Heart right ventricle (tissue), 16 donors: ENCODE results near the gene EIF4E. TPM values are rescaled to one million over a fixed set of nuclear protein-coding genes. Genes with fewer than 3 reads are reported as not detected.
"Not testable (repeated sequence)": the region's sequence is repeated elsewhere in the genome, so short reads cannot be mapped to it uniquely, and the experiment has no call there.

Source experiments
- ATAC-seq, 8 donors: fragments of 200-7000 bp; cut with Tn5 transposase; one replicate each; pipeline ENCODE4 v1.9.1; 2020; ENCODE audit warnings: mild to moderate bottlenecking in 8 of 8, moderate library complexity in 8 of 8, moderate number of reproducible peaks in 1 of 8
- DNase-seq, 2 donors: peaks; one replicate each; pipeline ENCODE4 v3.0.0-alpha.2; 2020
- H3K27ac ChIP-seq, 10 donors: fragments of 200-600 bp; sonication (generic) in 2 of 10; one replicate each; pipeline versions ENCODE4 v1.5.0 to v1.8.0; 2020 to 2022; ENCODE audit warnings: mild to moderate bottlenecking in 3 of 10
- H3K27me3 ChIP-seq, 7 donors: fragments of 200-600 bp; one replicate each; pipeline ENCODE4 v1.8.0; 2021 to 2022; ENCODE audit warnings: mild to moderate bottlenecking in 2 of 7
- H3K36me3 ChIP-seq, 9 donors: fragments of 200-600 bp; sonication (generic) in 1 of 9; one replicate each; pipeline versions ENCODE4 v1.5.0 to v1.8.0; 2020 to 2022; ENCODE audit warnings: mild to moderate bottlenecking in 2 of 9
- H3K4me1 ChIP-seq, 9 donors: fragments of 200-600 bp; sonication (generic) in 1 of 9; one replicate each; pipeline versions ENCODE4 v1.5.0 to v1.8.0; 2020 to 2022; ENCODE audit warnings: mild to moderate bottlenecking in 4 of 9
- H3K4me3 ChIP-seq, 10 donors: fragments of 200-600 bp; sonication (generic) in 2 of 10; one replicate each; pipeline versions ENCODE4 v1.5.0 to v1.8.0; 2020 to 2022; ENCODE audit warnings: mild to moderate bottlenecking in 7 of 10, moderate library complexity in 2 of 10
- H3K9me3 ChIP-seq, 11 donors: fragments of 200-600 bp in 10 of 11; sonication (generic) in 2 of 11; one replicate each; pipeline versions ENCODE4 v1.5.0 to v1.8.0; 2013 to 2022; ENCODE audit warnings: mild to moderate bottlenecking in 2 of 11, control low read depth in 1 of 11, moderate library complexity in 1 of 11
- WGBS, 2 donors: extraction: QIAGEN DNeasy Blood & Tissue Kit; methylation state at CpG; one replicate each; pipeline ENCODE4 v1.1.7; 2013; ENCODE audit warnings: inconsistent platforms in 1 of 2; 5-methylcytosine and 5-hydroxymethylcytosine counted together
- intact Hi-C, 10 donors: fragments of 100-400 bp; cut with DNase I; formaldehyde crosslinking; loops; one replicate each; pipeline versions ENCODE4 v1.11.1 to v1.14.2; 2022
- polyA plus RNA-seq, 2 donors: library from polyadenylated mRNA; stranded (reverse); fragments of 200-250 nt; gene quantifications; one replicate each; pipeline ENCODE4 v1.2.3, GENCODE V29; 2013
- total RNA-seq, 10 donors: library from RNA; stranded (reverse); fragmentation: NEBNext Ultra II Directional in 3 of 10; extraction: Animal tissue kit (Norgen Biotek cat#: 25700) in 3 of 10; gene quantifications; one replicate each; pipeline versions ENCODE4 v1.2.1 to v1.2.4, GENCODE V29; 2021 to 2023
- TF ChIP-seq, protein P1 (sequence below), 9 donors: fragments of 200-600 bp; sonication (generic) in 2 of 9; IDR thresholded peaks; one replicate each; pipeline versions ENCODE4 v1.5.0 to v1.8.0; 2021 to 2022; ENCODE audit warnings: antibody characterized with exemption in 9 of 9, mild to moderate bottlenecking in 5 of 9, moderate library complexity in 1 of 9
- donor health status: Arrhythmogenic right ventricular cardiomyopathy.
- donor health status: ischemic (EF 13 %, LVEDD 7.1; RV severe dilation, severe dysfunction).
- donor health status: healthy with polysubstance abuse.
- donor health status: DM: no; HTN: yes; CAD: no.
- donor health status: DM: no; HTN: no; CAD: no.
- donor health status: ischemic (EF 25% LVEDD 6.9; RV normal size, moderate dysfunction).
- donor health status: ischemic (EF 25% LVEDD 5.7; RV mildly dilated, moderate dysfunction).
- donor health status: healthy.
- donor health status: DM: yes; HTN: yes; CAD: no.
- donor health status: Ischemic cardiomyopathy.
- donor health status: ischemic (EF 35%, LVEDD 5.7; RV mildly dilated, moderate dysfunction).
- donor health status: nonischemic (EF 11% LVEDD 7.7; RV severe dilation, severe dysfunction).
- donor health status: DM: yes; HTN: yes; CAD: no.
- donor health status: PGD.
- donor health status: ischemic (EF 29% LVEDD 5.4; RV normal size, mild dysfunction).
- donor health status: nonischemic (EF 23%, LVEDD 6.1; RV moderate dilation, normal function).

EIF4E gene
- total and polyA plus RNA-seq, 12 donors = 5.3 to 70.4 (median 57.1) TPM

DNA sequence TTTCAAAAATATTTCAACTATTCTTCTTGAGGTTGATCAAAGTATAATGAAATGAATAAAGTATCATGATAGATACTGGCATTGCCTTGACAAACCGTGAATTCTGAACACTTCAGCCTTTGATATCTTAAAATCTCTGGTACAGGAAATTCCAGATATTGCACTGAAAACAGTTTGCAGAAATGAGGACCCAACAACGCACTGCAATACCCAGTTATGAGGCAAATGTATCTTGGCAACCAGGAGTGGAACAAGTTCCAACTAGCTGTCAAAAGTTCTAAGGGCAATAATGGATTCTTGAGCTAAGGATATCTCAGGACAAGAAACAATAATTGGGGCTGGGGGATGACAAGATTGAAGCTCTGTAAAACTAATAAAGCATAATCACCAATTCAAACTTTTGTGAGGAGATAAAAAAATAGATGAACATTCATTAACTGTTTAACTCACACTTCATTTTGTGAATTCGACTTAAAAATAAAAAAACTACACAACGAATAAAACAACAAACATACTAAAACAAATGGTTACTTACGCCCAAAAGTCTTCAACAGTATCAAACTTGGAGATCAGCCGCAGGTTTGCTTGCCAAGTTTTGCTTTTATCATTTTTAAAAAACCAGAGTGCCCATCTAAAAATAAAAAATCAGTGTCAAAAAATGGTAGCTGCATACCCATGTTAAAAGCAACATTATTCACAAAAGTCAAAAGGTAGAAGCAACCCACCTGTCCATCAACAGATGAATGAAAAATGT lies 38.1 kb downstream of the EIF4E start:
- WGBS, 2 donors = 64 to 73% methylated on average over 6 of the region's 6 CpGs
- peak in 1 of 8 donors; percentile 44 for ATAC-seq
- H3K27ac ChIP-seq = no peak overlapping the region
- peaks cover 0 to 12% (median 2%) of the 10 kb centered on the region in 9 donors for H3K4me1 ChIP-seq
- no peaks in the 10 kb centered on the region for H3K27me3 ChIP-seq
- TF ChIP-seq, protein P1, sequence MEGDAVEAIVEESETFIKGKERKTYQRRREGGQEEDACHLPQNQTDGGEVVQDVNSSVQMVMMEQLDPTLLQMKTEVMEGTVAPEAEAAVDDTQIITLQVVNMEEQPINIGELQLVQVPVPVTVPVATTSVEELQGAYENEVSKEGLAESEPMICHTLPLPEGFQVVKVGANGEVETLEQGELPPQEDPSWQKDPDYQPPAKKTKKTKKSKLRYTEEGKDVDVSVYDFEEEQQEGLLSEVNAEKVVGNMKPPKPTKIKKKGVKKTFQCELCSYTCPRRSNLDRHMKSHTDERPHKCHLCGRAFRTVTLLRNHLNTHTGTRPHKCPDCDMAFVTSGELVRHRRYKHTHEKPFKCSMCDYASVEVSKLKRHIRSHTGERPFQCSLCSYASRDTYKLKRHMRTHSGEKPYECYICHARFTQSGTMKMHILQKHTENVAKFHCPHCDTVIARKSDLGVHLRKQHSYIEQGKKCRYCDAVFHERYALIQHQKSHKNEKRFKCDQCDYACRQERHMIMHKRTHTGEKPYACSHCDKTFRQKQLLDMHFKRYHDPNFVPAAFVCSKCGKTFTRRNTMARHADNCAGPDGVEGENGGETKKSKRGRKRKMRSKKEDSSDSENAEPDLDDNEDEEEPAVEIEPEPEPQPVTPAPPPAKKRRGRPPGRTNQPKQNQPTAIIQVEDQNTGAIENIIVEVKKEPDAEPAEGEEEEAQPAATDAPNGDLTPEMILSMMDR (IDR thresholded peaks at IDR 0.05) = no peak
- intact Hi-C loops = no loop called here
- no peak for DNase-seq
- no peaks in the 10 kb centered on the region for H3K9me3 ChIP-seq
- H3K36me3 ChIP-seq = peaks cover 0 to 90% (median 14%) of the 10 kb centered on the region in 9 donors
- no peak overlapping the region for H3K4me3 ChIP-seq

DNA sequence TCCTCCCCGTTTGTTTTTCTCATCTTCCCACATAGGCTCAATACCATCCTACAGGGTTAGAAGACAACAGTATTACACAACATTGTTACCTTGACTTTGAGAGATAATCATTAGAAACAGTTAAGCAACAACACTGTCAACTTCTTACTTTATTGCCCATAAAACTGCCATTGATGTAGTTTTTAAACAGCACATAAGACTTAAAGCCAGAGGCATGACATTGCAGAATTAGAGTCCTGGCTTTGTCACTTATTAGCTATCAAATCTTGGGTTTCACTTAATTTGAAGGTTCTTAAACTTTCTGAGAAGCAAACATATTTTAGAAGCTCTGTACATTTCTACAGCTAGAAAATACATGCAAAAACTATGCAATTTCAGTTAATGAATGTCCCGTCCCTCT lies 41.8 kb downstream of the EIF4E start:
- H3K36me3 ChIP-seq = peaks cover 0 to 92% (median 25%) of the 10 kb centered on the region in 9 donors
- H3K4me1 ChIP-seq = peaks cover 0 to 12% (median 2%) of the 10 kb centered on the region in 9 donors
- no peaks in the 10 kb centered on the region for H3K9me3 ChIP-seq
- DNase-seq (no peak), ATAC-seq (no peak)
- TF ChIP-seq, protein P1 (IDR thresholded peaks at IDR 0.05) = no peak
- WGBS, 2 donors = 93 to 94% methylated on average over 2 of the region's 2 CpGs
- no peaks in the 10 kb centered on the region for H3K27me3 ChIP-seq
- H3K27ac ChIP-seq = no peak overlapping the region
- intact Hi-C loops = no loop called here
- H3K4me3 ChIP-seq = no peak overlapping the region

DNA sequence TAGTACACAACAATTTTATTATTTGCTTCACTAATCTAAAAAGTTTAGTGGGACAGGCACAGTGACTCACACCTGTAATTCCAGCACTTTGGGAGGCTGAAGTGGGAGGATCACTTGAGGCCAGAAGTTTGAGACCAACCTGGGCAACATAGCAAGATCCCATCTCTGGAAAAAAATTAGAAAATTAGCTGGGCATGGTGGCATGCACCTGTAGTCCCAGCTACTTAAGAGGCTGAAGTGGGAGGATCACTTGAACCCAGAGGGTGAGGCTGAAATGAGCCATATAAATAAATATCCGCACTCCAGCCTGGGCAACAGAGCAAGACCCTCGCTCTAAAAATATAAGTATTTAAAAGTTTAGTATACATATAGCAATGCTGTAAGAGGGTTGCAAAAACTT lies 42.6 kb downstream of the EIF4E start:
- H3K4me3 ChIP-seq, DNase-seq, ATAC-seq, H3K27me3 ChIP-seq, intact Hi-C loops, H3K27ac ChIP-seq, H3K9me3 ChIP-seq: not testable (repeated sequence)
- WGBS, 2 donors = 97 to 98% methylated on average over 2 of the region's 2 CpGs
- H3K36me3 ChIP-seq = peaks cover 0 to 96% (median 25%) of the 10 kb centered on the region in 9 donors
- peaks cover 0 to 12% (median 2%) of the 10 kb centered on the region in 9 donors for H3K4me1 ChIP-seq

DNA sequence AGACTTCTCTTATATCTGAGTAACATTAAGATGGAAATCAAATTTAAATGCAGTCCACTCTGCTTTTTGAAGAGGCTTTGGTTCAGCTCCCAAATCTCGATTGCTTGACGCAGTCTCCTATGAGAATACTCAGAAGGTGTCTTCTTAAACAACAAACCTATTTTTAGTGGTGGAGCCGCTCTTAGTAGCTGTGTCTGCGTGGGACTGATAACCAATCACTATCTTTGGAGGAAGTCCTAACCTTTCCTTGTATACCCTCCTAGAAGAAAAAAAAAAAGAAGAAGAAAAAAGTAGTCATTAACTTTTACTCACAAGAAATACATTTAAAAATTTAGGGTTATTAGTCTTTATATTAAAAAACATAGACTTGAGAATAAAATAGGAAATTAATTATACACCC lies 48.0 kb downstream of the EIF4E start:
- ATAC-seq = peak in 1 of 8 donors; percentile 39
- H3K4me1 ChIP-seq, H3K4me3 ChIP-seq, H3K27me3 ChIP-seq, intact Hi-C loops, H3K27ac ChIP-seq, DNase-seq, H3K9me3 ChIP-seq: not testable (repeated sequence)
- peaks cover 0 to 88% (median 15%) of the 10 kb centered on the region in 9 donors for H3K36me3 ChIP-seq
- 22 to 61% methylated on average over 3 to 4 of the region's 4 CpGs for WGBS, 2 donors

DNA sequence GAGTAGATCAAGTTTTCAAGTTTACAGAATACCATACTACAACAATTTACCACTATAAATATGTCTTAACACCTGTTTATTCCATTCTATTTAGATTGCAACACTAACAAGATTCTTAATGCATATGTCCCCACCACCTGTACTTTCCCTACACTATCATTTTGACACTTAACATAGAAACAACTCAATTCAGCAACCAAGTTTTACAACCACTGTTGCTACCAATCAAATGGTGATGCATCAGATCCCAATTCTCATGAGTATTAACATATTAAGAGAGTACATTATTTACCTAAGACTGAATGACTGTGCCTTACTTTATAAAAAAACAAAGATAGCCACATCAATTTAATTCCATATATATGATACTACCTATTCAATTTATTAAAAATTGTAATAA lies 49.4 kb downstream of the EIF4E start:
- intact Hi-C loops = no loop called here
- H3K4me3 ChIP-seq = no peak overlapping the region
- TF ChIP-seq, protein P1 (IDR thresholded peaks at IDR 0.05) = no peak
- peaks cover 0 to 75% (median 5%) of the 10 kb centered on the region in 9 donors for H3K36me3 ChIP-seq
- H3K27me3 ChIP-seq = no peaks in the 10 kb centered on the region
- no peak for ATAC-seq
- no peaks in the 10 kb centered on the region for H3K4me1 ChIP-seq
- no peak for DNase-seq
- H3K9me3 ChIP-seq = no peaks in the 10 kb centered on the region
- H3K27ac ChIP-seq = no peak overlapping the region
